Muscle layer of duodenum (tissue), 2 donors: ENCODE measurements around the gene TMCO2.

ENCODE experiments used
- H3K27ac ChIP-seq: one replicate; pipeline ENCODE4 v1.7.0; 2013; ENCODE audit warnings: mild to moderate bottlenecking, low read length
- H3K27me3 ChIP-seq: one replicate; pipeline ENCODE4 v1.7.0; 2013; ENCODE audit warnings: low read depth, mild to moderate bottlenecking, control low read depth, low read length
- H3K36me3 ChIP-seq, 2 donors: one replicate each; pipeline ENCODE4 v1.7.0; 2013; ENCODE audit warnings: low read length in 2 of 2, control low read depth in 1 of 2, mild to moderate bottlenecking in 1 of 2; ENCODE audit not compliant: insufficient read depth in 2 of 2, control insufficient read depth in 1 of 2
- H3K4me1 ChIP-seq, 2 donors: one replicate each; pipeline ENCODE4 v1.7.0; 2013; ENCODE audit warnings: low read length in 2 of 2, mild to moderate bottlenecking in 2 of 2, control low read depth in 1 of 2, moderate library complexity in 1 of 2; ENCODE audit not compliant: insufficient read depth in 2 of 2, control insufficient read depth in 1 of 2
- H3K4me3 ChIP-seq, 2 donors: one replicate each; pipeline ENCODE4 v1.7.0; 2013; ENCODE audit warnings: low read length in 2 of 2, low read depth in 1 of 2, mild to moderate bottlenecking in 1 of 2
- H3K9me3 ChIP-seq, 2 donors: one replicate each; pipeline ENCODE4 v1.7.0; 2013; ENCODE audit warnings: low read length in 2 of 2, control low read depth in 1 of 2, mild to moderate bottlenecking in 1 of 2; ENCODE audit not compliant: control insufficient read depth in 1 of 2
- donor health status: healthy.

The TMCO2 gene

GRCh38 chr1:40273547-40274166 lies 25.9 kb downstream of the TMCO2 start:
- Histone ChIP-seq H3K36me3 (peaks cover 30 to 34% of the 10 kb centered on the region in 2 donors), H3K4me3 (no peak overlapping the region), H3K27ac (no peak overlapping the region), H3K9me3 (no peaks in the 10 kb centered on the region), H3K27me3 (no peaks in the 10 kb centered on the region), H3K4me1 (peaks cover 0 to 3% of the 10 kb centered on the region in 2 donors)

GRCh38 chr1:40274331-40274730 lies 26.6 kb downstream of the TMCO2 start:
- no peak overlapping the region for H3K4me3 ChIP-seq
- H3K36me3 ChIP-seq, result peaks cover 30 to 36% of the 10 kb centered on the region in 2 donors
- no peaks in the 10 kb centered on the region for H3K27me3 ChIP-seq
- no peak overlapping the region for H3K27ac ChIP-seq
- H3K4me1 ChIP-seq, result peaks cover 0 to 3% of the 10 kb centered on the region in 2 donors
- no peaks in the 10 kb centered on the region for H3K9me3 ChIP-seq

- H3K27me3 ChIP-seq, result no peaks in the 10 kb centered on the region
- H3K4me1 ChIP-seq, result no peaks in the 10 kb centered on the region
- H3K4me3 ChIP-seq, result no peak overlapping the region
- H3K27ac ChIP-seq, result no peak overlapping the region
- H3K9me3 ChIP-seq, result no peaks in the 10 kb centered on the region
- peaks cover 17 to 40% of the 10 kb centered on the region in 2 donors for H3K36me3 ChIP-seq
Measured at GRCh38 chr1:40276122-40276521, 28.4 kb downstream of the TMCO2 start.

- Histone ChIP-seq H3K27ac (no peak overlapping the region), H3K9me3 (no peaks in the 10 kb centered on the region), H3K4me3 (no peak overlapping the region), H3K27me3 (no peaks in the 10 kb centered on the region), H3K4me1 (no peaks in the 10 kb centered on the region), H3K36me3 (peaks cover 5 to 31% of the 10 kb centered on the region in 2 donors)
Measured at GRCh38 chr1:40281853-40282252, 34.1 kb downstream of the TMCO2 start.

- Histone ChIP-seq H3K36me3 (peaks cover 45 to 73% of the 10 kb centered on the region in 2 donors), H3K4me1 (no peaks in the 10 kb centered on the region), H3K9me3 (no peaks in the 10 kb centered on the region), H3K4me3 (no peak overlapping the region), H3K27ac (no peak overlapping the region), H3K27me3 (no peaks in the 10 kb centered on the region)
Measured at GRCh38 chr1:40291293-40291692, 43.6 kb downstream of the TMCO2 start.

- Histone ChIP-seq H3K27ac (no peak overlapping the region), H3K36me3 (peaks cover 0 to 3% of the 10 kb centered on the region in 2 donors), H3K4me1 (no peaks in the 10 kb centered on the region), H3K4me3 (no peak overlapping the region), H3K9me3 (no peaks in the 10 kb centered on the region), H3K27me3 (no peaks in the 10 kb centered on the region)
Measured at GRCh38 chr1:40299366-40300248, 51.9 kb downstream of the TMCO2 start.

- H3K4me1 ChIP-seq, result no peaks in the 10 kb centered on the region
- H3K9me3 ChIP-seq, result no peaks in the 10 kb centered on the region
- no peak overlapping the region for H3K4me3 ChIP-seq
- H3K36me3 ChIP-seq, result no peaks in the 10 kb centered on the region
- no peaks in the 10 kb centered on the region for H3K27me3 ChIP-seq
- no peak overlapping the region for H3K27ac ChIP-seq
Measured at GRCh38 chr1:40300249-40300567, 52.5 kb downstream of the TMCO2 start.

- no peak overlapping the region for H3K4me3 ChIP-seq
- H3K9me3 ChIP-seq, result no peaks in the 10 kb centered on the region
- H3K4me1 ChIP-seq, result no peaks in the 10 kb centered on the region
- H3K27me3 ChIP-seq, result no peaks in the 10 kb centered on the region
- no peaks in the 10 kb centered on the region for H3K36me3 ChIP-seq
- H3K27ac ChIP-seq, result no peak overlapping the region
Measured at GRCh38 chr1:40300651-40301050, 52.9 kb downstream of the TMCO2 start.

- Histone ChIP-seq H3K9me3 (no peaks in the 10 kb centered on the region), H3K36me3 (no peaks in the 10 kb centered on the region), H3K27me3 (no peaks in the 10 kb centered on the region), H3K4me3 (no peak overlapping the region), H3K27ac (no peak overlapping the region), H3K4me1 (no peaks in the 10 kb centered on the region)
Measured at GRCh38 chr1:40301066-40301465, 53.3 kb downstream of the TMCO2 start.
